Measurements from ENCODE around the gene MAT2B.
"Not testable (repeated sequence)": the region's sequence is repeated elsewhere in the genome, so short reads cannot be mapped to it uniquely, and the experiment has no call there.

MAT2B gene

GRCh38 chr5:163504079-163504931 lies 1.1 kb upstream of the MAT2B start:
- no peak for DNase-seq

- no peak for DNase-seq
Measured at GRCh38 chr5:163505049-163505367, 411 bp upstream of the MAT2B start.

- no peak for DNase-seq
Measured at GRCh38 chr5:163506095-163506457, 657 bp downstream of the MAT2B start.

- DNase-seq = no peak
Measured at GRCh38 chr5:163506726-163507125, 1.3 kb downstream of the MAT2B start.

- DNase-seq = no peak
Measured at GRCh38 chr5:163508753-163509152, 3.3 kb downstream of the MAT2B start.

GRCh38 chr5:163509291-163509951 lies 4.0 kb downstream of the MAT2B start:
- no peak for DNase-seq

GRCh38 chr5:163512526-163512925 lies 7.1 kb downstream of the MAT2B start:
- no peak for DNase-seq

GRCh38 chr5:163525096-163525495 lies 19.7 kb downstream of the MAT2B start:
- no peak for DNase-seq

GRCh38 chr5:163529698-163530097 lies 24.3 kb downstream of the MAT2B start:
- no peak for DNase-seq

- DNase-seq = no peak
Measured at GRCh38 chr5:163531272-163531671, 25.9 kb downstream of the MAT2B start.

- DNase-seq = no peak
Measured at GRCh38 chr5:163532171-163533084, 27.0 kb downstream of the MAT2B start.

- DNase-seq = no peak
Measured at GRCh38 chr5:163533223-163533622, 27.8 kb downstream of the MAT2B start.

- no peak for DNase-seq
Measured at GRCh38 chr5:163534492-163535094, 29.2 kb downstream of the MAT2B start.

- no peak for DNase-seq
Measured at GRCh38 chr5:163535290-163535689, 29.9 kb downstream of the MAT2B start.

- DNase-seq = not testable (repeated sequence)
Measured at GRCh38 chr5:163536442-163536841, 31.0 kb downstream of the MAT2B start.

GRCh38 chr5:163540696-163541095 lies 35.3 kb downstream of the MAT2B start:
- no peak for DNase-seq

- DNase-seq = no peak
Measured at GRCh38 chr5:163542771-163543170, 37.4 kb downstream of the MAT2B start.

- DNase-seq = no peak
Measured at GRCh38 chr5:163544041-163544440, 38.6 kb downstream of the MAT2B start.

- no peak for DNase-seq
Measured at GRCh38 chr5:163544836-163545235, 39.4 kb downstream of the MAT2B start.

- no peak for DNase-seq
Measured at GRCh38 chr5:163548649-163549048, 43.2 kb downstream of the MAT2B start.

GRCh38 chr5:163551156-163551555 lies 45.7 kb downstream of the MAT2B start:
- DNase-seq = no peak

- DNase-seq = no peak
Measured at GRCh38 chr5:163552536-163552935, 47.1 kb downstream of the MAT2B start.

GRCh38 chr5:163561339-163561738 lies 55.9 kb downstream of the MAT2B start:
- DNase-seq = no peak

All from cerebellar nuclear complex (tissue), 1 donor.